SW480 (cell line): ENCODE measurements around the gene SERINC5.
"Not testable (repeated sequence)": the region's sequence is repeated elsewhere in the genome, so short reads cannot be mapped to it uniquely, and the experiment has no call there.

Source experiments
- DNase-seq: peaks from one replicate; pipeline ENCODE4 v3.0.0-alpha.2; 2016; ENCODE audit warnings: low spot score

The SERINC5 gene

DNA sequence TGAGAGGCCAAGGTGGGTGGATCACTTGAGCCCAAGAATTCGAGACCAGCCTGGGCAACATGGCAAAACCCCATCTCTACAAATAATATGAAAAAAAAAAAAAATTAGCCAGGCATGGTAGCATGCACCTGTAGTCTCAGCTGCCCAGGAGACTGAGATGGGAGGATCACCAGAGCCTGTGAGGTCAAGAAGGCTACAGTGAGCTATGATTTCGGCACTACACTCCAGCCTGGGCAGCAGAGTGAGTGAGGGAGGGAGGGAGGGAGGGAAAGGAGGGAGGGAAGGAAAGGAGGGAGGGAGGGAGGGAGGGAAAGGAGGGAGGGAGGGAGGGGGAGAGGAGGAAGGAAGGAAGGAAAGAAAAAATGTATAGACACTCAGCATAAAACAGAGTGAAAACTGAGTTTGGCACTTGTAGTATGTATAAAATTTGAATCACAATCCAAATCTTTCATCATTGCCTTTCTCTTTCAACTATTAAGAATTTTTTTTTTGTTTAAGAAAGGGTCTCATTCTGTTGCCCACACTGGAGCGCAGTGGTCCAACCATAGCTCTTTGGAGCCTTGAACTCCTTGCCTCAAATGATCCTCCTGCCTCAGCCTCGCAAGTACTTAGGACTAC is 27.8 kb downstream of the SERINC5 start:
- no peak for DNase-seq

- no peak for DNase-seq
Measured at GRCh38 chr5:80225934-80226326, 29.9 kb downstream of the SERINC5 start.

- no peak for DNase-seq
Measured at GRCh38 chr5:80225189-80225933, 30.5 kb downstream of the SERINC5 start.

DNA sequence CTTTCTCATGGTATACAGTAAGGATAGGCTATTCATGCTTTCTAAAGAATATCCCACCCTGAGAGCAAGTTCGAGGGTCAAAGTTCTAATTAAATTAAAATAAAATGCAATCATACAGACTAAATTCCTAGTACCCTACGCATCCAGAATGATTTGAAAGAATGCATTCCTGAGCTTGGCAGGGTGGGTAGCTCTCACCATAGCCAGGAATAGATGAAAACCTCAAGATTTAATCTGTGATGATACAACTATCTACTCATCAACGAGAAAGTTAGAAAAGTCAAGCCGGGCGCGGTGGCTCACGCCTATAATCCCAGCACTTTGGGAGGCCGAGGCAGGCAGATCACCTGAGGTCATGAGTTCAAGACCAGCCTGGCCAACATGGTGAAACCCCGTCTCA is 32.3 kb downstream of the SERINC5 start:
- DNase-seq, result no peak

DNA sequence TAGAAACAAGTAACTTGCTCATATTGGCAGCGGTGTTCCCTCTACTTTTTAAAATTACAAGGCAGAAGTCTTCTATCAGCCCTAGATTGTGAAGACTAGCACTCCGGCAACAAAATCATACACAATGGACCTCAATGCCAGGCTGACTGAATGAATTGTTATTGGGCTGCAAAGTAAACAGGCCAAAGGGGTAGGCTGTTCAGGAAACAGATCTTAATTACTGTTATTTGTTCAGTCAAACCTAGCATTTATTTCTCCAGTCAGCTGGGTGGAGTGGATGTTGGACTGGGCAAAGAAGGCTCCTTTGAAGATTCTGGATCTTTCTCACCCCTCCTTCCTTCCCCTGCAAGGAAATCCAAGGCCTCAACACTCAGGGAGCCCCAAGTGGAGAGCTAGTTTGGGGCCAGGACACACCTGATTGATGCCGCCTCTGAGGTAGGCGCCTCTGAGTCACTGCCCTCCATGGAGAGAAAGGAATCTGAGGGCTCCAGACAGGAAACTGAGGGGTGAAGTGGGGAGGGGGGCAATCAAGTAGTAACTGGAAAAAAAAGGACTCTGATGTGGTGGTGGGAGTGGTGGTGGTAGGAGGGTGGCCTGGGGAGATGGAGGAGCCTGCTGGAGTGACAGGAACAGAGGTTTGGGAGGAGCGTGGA is 35.5 kb downstream of the SERINC5 start:
- DNase-seq, result no peak

DNA sequence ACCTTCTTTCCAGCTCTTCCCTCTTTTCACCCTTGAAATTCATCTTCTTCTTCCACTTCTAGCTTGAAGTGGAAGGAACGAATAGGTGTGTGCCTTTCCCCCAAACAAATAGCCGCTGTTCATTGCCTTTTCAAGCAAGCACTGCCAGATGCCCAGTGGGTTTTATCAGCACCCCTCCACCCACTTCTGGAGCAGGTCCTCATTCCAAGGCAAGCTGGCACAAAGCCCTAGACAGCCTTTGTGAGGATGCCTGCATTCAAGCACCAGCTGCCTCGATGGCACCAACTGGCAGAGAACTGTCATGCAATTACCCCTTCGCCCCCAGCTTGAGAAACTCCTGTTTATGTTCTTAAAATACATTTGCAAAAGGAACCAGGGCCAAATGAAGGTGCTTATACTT is 36.5 kb downstream of the SERINC5 start:
- no peak for DNase-seq

GRCh38 chr5:80217667-80218066 is 38.2 kb downstream of the SERINC5 start:
- no peak for DNase-seq

DNA sequence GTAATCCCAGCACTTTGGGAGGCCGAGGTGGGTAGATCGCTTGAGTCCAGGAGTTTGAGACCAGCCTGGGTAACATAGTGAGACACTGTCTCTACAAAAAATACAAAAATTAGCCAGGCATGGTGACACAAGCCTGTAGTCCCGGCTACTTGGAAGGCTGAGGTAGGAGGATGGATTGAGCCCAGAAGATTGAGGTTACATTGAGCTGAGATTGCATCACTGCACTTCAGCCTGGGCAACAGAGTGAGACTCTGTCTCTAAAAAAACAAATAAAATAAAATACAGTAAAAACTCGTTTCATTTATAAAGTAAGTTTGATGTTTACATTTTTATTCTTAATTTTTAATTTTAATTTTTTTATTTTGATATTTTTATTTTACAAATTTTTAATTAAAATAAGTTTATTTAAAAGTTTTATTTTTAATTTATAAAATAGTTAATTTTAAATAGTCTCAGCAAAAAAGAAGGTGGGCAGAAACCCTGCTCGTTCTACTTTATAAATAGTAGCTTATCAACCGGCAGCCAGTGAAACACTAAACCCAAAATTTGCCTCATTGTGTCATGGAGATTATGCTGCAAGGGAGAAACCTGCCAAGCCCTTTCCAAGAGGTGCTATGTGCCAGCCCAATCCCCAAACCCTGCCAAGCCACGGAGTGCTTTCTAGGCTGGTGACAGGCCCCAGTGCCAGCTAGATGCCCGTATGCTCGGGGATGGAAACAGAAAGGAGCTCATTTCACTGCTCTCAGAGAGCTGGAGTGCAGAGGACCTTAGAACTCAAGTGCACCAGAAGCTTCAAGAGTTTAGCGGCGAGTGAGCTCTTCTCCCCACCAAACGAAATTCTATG is 38.9 kb downstream of the SERINC5 start:
- DNase-seq, result no peak

GRCh38 chr5:80216096-80216495 is 39.8 kb downstream of the SERINC5 start:
- DNase-seq, result no peak

- DNase-seq, result no peak
Measured at GRCh38 chr5:80215523-80215922, 40.3 kb downstream of the SERINC5 start.

GRCh38 chr5:80213466-80213865 is 42.4 kb downstream of the SERINC5 start:
- no peak for DNase-seq

GRCh38 chr5:80212171-80212667 is 43.6 kb downstream of the SERINC5 start:
- DNase-seq, result no peak

DNA sequence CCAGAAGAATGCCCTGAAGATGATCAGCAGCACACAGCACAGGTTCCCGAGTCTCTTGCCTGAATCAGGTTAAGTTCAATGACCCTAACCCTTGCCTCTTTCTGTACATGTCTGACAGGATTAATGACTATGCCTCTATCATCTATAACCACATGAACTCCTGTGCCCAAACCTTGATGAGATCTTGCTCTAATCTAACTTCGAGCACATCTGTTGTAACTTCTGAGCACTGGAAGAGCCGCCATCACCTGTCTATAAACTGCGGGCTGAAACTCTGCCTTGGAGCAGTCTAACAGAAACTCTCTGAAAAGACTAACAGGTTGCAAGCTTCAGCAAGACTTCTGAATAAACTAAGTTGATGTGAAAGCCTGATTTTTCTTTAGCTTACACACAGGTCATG is 44.5 kb downstream of the SERINC5 start:
- DNase-seq, result no peak

- DNase-seq, result no peak
Measured at GRCh38 chr5:80210014-80210413, 45.8 kb downstream of the SERINC5 start.

- DNase-seq, result no peak
Measured at GRCh38 chr5:80208381-80208780, 47.5 kb downstream of the SERINC5 start.

DNA sequence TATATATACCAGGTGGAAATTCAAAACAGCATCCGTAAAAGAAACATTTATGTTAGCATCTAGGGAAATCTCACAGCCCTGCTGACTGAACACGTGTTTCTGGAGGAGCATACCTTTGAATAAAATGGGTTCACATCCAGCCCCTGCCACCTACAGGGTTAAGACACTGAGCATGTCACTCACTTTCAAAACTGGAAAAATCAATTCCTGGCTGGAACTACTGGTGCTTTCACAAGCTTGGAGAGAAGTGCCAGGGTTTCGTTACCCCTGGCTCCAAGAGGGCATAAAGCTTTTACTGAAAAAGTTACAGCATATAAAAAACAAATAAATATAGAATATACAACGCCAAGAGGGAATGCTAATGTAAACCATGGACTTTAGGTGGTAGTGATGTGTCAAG is 48.0 kb downstream of the SERINC5 start:
- DNase-seq, result no peak

GRCh38 chr5:80206282-80206681 is 49.6 kb downstream of the SERINC5 start:
- DNase-seq, result no peak

GRCh38 chr5:80205846-80206245 is 50.0 kb downstream of the SERINC5 start:
- no peak for DNase-seq

DNA sequence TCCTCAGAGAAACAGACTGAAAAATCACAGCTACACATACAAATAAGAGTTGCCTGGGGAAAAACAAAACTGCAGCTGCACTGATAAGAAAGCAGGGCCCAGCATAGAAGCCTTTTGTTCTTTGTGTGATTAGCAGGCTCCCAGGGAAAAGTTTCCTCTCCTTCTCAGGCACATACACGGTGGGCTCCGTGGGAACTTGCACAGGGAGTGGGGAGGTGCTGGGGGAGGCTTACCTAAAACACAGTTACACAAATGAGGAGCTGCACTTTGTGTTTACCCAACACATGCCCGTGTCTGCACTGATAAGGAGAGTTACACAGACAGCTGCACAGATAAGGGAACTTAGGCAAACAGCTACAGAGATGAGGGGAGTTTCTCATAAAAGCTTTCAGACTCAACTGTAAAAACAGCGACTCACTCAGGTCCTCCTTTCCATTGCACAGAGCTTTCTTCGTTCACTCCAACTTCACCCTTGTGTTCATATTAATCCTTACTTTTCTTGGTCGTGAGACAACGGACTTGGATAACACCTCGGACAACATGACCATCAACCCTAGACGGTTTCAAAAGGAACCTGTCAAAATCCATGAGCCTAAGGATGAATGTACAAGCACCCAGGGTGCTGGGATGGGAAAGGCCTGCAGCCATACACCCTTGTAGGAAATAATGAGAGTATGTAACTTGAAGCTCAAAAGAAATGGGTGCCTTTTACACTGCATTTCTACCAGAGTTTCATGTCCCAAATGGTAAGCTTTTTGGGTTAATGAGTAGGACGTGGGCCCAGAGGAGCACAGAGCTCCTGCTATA is 50.8 kb downstream of the SERINC5 start:
- DNase-seq, result no peak

GRCh38 chr5:80201763-80202162 is 54.1 kb downstream of the SERINC5 start:
- DNase-seq, result not testable (repeated sequence)

DNA sequence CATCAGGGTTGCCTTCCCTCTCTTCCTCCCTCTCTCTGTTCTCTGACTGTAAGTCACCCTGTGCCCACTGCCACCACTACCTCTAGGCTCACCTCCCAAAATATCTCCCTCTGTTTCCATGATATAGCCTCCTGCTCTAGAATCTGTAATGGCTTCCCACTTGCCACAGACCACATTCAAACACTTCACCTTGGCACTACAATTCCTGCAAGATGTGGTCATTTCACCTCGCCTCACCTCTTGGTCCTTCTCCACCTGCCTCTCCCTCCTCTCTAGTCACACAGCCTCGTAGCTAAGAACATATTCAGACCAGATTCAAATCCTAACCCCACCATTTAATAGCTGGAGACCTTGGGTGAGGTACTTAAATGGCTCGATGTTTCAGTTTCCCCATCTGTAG is 56.9 kb downstream of the SERINC5 start:
- DNase-seq, result no peak
